AG09309 (cell line): ENCODE results near the gene DPH6.

Source experiments
- DNase-seq: peaks from one replicate; pipeline ENCODE4 v3.0.0-alpha.2; 2010; ENCODE audit warnings: low read depth
- H3K4me3 ChIP-seq: 2 replicates; pipeline ENCODE4 v1.5.1; 2011; ENCODE audit warnings: mild to moderate bottlenecking, low read depth, low read length, moderate library complexity; ENCODE audit not compliant: control insufficient read depth
- CTCF ChIP-seq: IDR thresholded peaks from 2 replicates; pipeline ENCODE4 v1.5.1; 2011; ENCODE audit warnings: mild to moderate bottlenecking, low read depth, low read length, inconsistent platforms; ENCODE audit not compliant: insufficient read depth, control insufficient read depth; ENCODE audit errors: missing control alignments

The DPH6 gene

DNA sequence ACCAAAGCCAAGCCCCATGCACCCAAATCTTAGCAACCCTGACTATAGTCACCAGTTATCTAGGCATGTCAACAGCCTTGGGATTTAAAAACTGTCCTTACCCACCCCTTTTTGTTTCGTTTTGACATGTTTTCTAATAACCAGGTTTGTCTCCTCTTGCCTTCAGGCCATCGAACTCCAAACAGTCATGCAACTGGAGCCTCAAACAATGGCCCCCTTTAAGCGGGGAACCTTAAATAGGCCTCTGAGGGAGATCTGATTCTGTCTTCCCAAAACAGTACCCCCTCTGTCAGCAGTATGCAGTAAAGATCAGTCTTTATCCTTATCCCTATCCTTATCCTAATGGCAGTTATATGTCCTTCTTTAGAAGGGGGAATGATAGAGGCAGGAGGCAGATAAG lies 105.7 kb downstream of the DPH6 start:
- no peak overlapping the region for H3K4me3 ChIP-seq
- no peak for DNase-seq
- no peak for TF ChIP-seq CTCF

- no peak for TF ChIP-seq CTCF
- H3K4me3 ChIP-seq = no peak overlapping the region
- peak; percentile 80 for DNase-seq
Observed at GRCh38 chr15:35439291-35439690, 106.7 kb downstream of the DPH6 start.

DNA sequence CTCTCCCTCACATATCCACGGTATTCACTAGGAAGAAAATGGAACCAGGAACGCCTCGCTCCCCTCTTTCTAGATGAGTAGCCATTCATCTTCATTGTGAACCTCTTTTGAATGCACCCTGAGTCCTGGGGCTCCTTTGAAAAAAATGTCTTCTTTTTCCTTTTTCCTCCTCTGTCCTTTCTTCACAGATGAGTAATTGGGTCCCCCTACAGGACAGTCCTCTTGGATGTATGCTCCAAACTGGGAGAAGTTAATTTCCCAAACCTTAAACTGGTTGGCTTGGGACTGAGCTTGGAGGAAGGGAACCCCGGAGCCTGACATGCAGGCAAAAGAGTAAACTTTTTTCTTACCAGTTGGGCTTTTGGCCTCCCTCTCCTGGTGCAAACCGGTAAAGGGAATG lies 108.8 kb downstream of the DPH6 start:
- no peak for DNase-seq
- TF ChIP-seq CTCF = peak; percentile 40
- no peak overlapping the region for H3K4me3 ChIP-seq

DNA sequence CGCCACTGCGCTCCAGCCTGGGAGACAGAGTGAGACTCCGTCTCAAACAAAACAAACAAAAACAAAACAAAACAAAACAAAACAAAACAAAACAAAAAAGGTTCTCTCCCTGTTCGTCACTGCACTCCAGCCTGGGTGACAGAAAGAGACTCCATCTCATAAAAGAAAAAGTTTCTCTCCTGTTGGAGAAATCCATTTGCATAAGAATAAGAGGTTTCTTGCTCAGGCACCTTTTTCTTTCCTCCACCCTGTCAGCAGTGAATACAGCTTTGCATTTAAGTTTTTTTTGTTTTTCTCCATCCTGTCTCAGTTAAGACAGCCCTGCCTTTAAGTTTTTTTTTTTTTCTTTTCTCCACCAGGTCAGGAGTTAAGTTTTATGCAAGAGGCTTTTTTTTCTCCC lies 109.5 kb downstream of the DPH6 start:
- no peak overlapping the region for H3K4me3 ChIP-seq
- DNase-seq = no peak
- no peak for TF ChIP-seq CTCF

GRCh38 chr15:35431281-35431680 lies 114.7 kb downstream of the DPH6 start:
- no peak for DNase-seq
- TF ChIP-seq CTCF = no peak
- H3K4me3 ChIP-seq = no peak overlapping the region

GRCh38 chr15:35430301-35430700 lies 115.7 kb downstream of the DPH6 start:
- no peak overlapping the region for H3K4me3 ChIP-seq
- TF ChIP-seq CTCF = no peak
- no peak for DNase-seq

GRCh38 chr15:35427496-35427895 lies 118.5 kb downstream of the DPH6 start:
- DNase-seq = no peak
- no peak for TF ChIP-seq CTCF
- no peak overlapping the region for H3K4me3 ChIP-seq
